Hematopoietic multipotent progenitor cell treated with erythropoietin and hydrocortisone succinate and interleukin-3 and kit ligand, for 17 days (in vitro differentiated cells): ENCODE results near the gene GSN.
A peak's percentile ranks its signal among the peaks of the same experiment; 100 is the strongest.

Source experiments
- DNase-seq: peaks from one replicate; pipeline ENCODE4 v3.0.0-alpha.2; 2015; ENCODE audit warnings: low spot score

The GSN gene

DNA sequence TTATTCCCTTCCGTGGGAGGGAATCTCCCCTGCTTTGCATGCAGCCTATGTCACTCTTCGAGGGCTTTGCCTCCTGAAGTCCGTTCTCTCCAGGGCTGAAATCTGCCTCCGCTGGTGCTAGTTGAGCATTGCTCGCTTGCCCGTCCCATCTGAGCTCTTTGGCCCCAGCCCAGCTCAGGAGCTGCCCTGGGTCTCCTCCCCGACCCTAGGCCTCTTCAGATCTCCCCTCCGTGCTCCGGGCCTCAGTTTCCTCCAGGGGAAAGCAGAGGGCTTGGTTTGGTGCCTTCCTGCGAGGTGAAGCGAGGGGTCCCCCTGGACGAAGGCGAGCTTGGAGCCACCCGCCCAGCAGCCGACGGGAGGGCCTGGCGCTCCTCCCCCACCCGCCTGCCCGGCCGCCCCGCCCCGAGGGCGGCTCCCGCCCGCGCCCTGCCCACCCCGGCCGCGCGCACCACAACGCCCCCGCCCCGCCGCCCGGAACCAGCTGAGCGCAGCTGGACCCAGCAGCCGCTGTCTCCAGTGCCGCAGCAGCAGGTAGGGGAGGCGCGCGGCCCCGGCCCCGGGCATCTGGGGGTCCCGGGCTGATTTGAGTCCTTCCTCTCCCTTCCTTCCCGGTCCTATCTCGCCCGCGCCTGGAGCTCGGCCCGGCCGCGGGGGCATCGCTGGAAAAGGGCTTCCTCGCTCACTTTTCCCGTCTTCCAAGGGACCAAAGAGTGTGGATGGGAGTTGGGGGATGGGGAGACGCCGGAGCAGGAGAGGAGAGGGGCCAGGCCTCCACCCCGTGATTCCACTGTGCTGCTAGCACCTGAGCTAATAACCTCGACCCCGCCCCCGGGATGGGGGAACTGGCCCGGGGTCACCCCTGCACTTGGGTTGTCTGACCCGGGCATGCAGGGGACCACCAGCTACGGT, at the start of gene GSN:
Gene GSN, plus strand, starts transcription at position 474 of the 909 bp plus-strand sequence. CDS start 33,810 bp downstream, outside the sequence.
- no peak for DNase-seq

DNA sequence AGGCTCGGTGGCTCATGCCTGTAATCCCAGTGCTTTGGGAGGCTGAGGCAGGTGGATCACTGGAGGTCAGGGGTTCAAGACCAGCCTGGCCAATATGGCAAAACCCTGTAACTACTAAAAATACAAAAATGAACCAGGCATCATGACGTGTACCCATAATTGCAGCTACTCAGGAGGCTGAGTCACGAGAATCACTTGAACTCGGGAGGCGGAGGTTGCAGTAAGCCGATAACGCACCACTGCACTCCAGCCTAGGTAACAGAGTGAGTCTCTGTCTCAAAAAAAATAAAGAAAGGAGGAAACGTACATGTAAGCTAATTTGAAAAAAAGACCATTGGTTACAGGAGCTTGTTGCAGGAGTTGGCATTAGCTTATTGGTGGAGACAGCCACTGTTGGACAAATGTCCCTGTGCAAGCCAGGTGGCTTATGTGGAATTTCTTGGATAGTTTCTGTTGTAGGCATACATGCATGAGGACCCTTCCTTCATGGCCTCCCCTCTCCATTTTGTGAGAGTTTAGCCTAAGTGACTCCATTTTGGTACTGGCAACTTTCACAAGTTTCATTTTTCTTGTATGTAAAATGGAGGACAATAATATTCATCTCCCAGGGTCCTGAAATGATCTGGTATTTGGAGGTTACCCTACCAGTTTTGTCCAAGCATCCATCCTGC, 49.5 kb upstream of the GSN start:
- no peak for DNase-seq

DNA sequence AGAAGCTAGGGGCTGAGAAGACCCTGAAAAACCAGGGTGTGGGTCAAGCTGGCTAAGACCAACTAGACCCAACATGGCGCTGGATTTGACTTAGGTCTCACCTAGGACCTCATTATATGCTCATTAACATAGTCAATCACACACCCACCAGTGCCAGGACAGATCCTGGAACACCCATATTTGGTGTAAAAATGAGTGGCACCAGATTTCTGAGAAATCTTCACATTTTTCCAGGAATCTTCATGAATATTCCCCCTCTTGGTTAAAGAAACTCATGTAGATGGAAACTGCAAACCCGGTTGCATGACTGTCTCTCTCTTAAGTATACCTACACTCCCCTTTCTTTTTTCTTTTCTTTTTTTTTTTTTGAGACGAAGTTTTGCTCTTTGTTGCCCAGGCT, 48.4 kb upstream of the GSN start:
- no peak for DNase-seq

DNA sequence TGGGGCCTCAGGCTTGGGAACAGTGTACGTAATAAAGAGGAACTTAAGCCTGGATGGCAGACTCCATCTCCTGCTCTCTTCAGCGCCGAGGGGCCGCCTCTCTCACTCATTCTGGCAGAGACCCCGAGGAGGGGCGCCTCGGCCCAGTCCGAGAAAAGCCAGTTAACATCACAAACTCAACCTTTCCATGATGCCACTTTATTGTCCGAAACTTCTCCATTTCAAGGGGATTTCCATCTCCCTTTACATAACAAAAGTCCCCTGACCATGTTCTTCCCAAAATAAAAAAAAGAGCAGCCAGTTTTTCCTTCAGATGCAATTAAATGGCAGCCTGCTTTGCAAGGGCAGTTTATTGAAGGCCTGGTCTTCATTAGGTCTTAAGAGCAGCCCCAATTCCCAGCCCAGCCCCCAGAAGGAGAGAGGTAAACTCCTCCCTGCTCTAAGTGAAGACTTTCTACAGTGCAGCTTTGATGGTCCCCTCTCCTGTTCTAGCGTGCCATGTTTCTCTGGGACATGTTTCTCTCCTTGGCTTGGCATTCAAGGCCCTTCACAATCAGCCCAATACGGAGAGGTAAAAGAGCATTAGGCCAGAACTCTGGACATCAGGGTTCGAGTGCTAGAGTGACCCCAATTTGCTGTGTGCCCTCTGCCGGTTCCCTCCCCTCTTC, 46.8 kb upstream of the GSN start:
- no peak for DNase-seq

DNA sequence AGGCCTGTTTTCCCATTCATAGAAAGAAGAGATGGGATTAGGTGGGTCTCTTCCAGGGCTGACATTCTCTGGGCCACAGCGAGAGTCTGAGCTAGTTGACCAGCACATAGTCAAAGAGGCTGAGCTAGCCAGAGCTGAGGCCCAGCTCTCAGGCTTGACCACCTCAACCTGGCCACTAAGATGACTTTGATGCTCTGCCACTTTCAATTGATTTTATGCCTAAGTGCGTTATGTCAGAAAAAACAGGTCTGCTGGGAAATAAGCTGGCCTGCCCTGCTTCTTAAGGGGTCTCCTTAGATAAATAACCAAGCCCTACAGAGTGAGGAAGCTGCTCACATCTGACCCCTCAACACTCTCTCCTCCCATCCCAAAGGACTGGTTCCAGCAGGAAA, 46.3 kb upstream of the GSN start:
- DNase-seq, result no peak

DNA sequence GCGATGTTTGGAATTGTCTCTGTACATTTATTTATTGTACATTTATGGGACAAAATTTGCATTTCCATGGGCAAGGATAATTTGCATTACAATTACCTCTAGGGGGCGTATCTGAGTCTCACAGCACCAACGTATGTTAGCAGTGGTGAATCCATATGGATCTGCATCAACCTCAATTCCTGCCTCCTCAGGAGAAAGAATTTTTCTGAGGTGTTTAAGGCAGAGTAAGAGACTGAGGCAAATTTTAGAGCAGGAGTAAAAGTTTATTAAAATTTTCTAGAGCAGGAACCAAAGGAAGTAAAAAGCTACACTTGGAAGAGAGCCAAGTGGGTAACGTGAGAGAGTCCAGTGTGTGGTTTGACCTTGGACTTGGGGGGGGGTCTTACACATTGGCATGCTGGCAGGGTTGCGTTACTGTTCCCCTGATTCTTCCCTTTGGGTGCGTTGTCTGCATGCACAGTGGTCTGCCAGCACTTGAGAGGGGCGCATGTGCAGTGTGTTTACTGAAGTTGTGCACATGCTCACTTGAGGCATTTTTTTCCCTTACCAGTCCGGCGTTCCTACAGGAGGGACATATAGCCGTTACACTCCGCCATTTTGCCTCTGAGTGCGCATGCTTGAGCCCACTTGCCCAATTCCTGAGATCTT, 45.3 kb upstream of the GSN start:
- DNase-seq, result peak; percentile 63

DNA sequence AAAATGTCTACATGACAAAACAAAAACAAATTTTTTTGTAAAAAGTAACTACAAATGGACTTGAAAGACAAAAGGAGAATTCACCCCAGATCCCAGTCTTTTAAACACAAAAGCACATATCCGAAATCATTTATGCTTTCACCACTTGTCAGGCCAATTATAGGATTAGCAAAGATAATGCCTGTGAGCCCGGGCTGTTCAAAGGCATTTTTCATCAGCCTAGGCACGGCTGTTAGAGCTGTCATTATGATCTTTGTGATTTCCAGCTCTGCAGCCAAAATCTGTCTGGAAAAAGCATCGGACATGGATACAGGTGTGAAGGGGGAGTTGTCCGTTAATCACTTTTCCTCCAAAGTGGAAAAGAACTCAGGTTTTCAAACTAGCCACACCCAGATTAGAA, 42.7 kb upstream of the GSN start:
- no peak for DNase-seq

DNA sequence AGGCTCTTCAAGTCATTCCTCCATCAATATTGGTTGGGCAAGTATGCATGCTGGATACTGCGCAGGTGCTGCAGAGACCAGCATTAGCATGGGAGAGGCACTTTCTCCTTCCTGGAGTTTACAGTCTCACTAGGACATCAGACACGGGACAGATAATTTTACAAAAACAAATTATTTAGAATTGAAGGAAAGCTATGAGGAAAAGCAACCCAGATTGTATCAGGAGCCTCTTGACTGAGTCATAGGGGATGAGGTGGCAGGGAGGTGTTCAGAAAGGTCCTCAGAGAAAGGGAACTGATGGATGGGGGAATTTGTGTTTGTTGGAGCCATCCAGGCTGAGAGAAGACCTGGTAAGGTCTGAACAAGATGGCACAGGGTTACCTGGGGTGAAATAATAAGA, 41.8 kb upstream of the GSN start:
- no peak for DNase-seq

DNA sequence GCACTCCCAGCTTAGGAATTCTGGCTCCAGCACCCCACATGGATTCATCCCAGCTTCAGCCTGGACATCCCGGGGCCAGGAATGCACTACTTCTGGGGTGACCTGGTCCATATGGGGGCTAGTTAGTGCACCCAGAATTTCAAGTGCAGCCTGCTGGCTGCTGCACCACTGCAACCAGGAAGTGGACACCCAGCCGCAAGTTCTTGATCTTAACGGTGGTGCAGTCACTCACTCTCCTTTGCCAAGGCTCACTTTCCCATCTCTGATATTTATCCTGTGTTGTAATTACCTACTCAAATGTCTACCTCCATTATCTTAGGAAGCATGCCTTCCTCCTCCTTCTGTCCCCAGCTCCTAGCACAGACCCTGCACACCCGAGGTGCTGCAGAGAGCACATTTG, 40.1 kb upstream of the GSN start:
- DNase-seq, result no peak

DNA sequence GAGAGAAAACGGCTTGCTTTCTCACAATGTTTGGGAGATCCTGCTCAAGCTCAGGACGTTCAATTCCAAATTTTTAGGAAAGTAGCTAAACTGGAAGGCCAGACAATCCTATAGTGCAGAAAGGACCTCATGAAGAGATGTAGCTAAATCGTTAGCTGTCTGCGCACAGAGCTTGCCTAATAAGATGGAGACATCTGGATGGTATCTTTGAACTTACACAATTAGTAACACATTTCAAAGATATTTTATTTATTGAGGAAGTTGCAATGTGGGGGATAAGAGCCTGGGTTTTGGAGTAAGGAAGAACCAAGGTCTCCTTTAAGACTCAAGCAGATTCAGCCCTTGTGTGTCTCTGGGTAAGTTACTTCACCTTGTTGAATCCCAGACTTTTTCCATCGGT, 37.7 kb upstream of the GSN start:
- DNase-seq, result no peak

DNA sequence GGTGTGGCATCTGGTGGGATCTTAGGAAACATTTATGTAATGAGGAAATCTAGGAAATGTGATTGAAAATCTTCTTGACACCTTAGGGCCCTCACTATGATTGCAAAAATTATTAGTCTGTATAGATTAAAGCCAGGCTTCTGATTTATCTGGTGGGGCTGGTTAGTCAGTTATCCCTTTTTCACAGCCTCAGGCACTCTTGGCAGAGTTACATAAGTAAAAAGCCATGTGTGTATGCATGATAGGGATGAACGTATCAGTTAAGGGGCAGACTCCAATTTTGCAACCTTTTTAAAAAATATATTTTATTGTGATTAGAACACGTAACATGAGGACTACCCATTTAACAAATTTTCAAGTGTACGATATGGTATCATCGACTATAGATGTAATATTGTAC, 35.7 kb upstream of the GSN start:
- no peak for DNase-seq

DNA sequence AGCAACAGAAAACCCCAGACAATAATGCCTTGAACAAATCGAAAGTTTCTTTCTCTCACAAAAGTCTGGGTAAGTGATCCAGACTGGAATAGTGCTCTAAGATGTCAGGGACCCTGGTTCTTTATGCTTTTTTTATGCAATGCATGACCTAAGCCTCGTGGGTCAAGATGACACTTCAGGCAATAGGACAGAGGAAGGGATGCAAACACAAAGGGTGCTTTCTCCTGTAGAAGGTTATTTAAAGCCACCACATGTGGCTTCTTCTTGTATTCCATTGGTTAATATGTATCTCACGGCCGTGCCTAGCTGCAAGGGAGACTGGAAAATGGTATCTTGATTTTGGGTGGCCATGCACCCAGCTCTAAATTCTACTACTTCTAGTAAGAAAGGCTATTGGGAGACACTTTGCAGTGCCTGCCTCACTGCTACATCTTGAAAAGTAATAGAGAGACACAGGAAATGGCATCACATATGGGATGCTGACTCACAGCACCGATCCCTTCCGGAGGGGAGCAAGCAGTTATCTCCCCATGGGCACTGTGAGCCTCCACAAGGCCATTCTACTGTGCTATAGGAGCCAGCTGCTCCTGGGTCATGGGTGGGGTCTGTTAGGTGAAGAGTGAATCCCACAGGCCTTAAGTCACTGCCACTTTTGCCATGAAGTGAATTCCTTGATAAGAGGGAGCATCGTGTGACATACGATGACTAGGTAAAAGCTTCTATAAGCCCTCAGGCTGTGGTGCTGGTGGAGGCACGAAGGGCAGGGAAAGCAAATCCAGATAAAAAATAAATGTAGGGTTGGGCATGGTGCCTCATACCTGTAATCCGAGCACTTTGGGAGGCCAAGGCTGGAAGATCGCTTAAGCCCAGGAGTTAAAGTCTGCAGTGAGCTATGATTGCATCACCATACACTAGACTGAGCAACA, 33.8 kb upstream of the GSN start:
- no peak for DNase-seq

DNA sequence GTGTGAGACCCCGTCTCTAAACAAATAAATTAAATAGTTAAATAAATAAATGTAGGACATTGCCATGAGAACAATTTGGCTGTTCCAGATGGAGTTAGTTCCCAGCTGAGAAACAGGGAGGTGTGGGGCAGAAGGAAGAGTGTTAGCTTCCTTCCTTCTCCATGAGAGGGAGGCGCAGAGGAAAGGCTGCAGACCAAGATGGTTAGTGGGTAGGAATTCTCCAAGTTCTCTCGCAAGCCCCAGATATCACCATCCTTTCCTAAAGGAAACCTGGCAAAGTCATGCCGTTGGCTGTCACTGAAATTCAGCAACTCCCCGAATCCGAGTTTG, 33.2 kb upstream of the GSN start:
- DNase-seq, result no peak

DNA sequence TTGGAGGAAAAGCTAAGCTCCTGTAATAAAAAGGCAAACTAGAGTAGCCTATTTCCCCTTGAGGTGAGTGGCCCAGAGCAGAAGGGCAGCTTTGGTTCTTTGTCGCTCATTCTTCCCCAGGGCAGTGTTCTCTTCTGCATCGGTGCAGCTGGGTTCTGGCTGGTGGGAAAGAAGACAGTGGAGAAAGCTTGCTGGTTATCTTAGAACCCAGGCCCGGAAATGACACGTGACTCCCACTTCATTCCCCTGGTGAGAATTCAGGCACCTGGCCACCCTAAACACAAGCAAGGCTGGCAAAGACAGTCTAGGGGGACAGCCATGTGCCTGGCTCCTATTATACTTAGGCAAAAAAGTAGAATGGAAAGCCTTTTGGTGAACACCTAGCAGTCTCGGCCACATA, 32.5 kb upstream of the GSN start:
- DNase-seq, result no peak

DNA sequence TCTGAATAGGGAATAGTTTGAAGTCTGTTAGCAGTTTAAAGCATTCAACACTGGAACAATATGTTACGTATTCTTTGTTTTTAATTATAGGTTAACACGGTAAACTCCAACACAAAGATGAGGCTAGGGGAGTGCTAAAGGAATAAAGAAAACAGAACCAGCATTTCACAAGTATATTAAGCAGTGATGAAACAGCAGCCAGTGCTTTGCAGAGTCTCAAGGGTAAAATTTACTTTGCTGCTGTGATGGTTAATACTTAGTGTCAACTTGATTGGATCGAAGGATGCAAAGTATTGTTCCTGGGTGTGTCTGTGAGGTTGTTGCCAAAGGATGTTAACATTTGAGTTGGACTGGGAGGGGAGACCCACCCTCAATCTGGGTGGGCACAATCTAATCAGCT, 30.0 kb upstream of the GSN start:
- DNase-seq, result no peak

DNA sequence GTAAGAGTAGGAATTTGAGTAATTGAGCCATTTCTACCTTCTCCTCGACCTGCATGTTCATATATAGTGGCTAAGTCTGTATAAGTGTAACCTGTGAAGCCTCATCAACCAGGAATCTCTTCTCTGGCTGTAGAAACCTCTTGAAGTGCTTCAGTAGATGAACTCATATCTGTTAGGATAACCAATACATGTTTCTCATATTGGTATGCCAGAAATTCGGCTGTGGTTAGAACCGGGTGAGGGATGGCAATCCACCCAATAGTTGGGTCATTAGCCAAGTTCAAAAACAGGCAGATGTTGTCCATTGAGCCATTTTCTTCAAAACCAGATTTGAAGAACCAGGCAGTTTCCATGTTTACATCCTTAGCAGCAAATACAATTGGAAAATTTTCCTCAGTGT, 28.9 kb upstream of the GSN start:
- no peak for DNase-seq

DNA sequence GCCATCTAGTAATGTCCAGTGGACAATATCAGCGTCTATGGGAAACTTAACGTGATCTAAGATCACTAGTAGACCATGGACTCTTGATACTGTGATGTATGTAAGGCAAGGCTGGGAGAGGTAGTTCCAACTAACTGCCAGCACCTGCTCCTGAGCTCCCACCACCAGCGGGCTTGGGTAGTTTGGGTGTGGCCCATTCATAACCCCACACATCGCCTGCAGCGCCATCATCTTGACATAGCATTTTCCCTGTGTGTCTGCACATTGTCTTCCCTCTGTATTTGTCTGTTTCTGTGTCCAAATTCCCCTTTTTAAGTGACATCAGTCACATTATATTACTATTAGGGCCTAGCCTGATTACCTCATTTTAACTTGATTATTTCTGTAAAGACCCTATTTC, 28.1 kb upstream of the GSN start:
- DNase-seq, result no peak

DNA sequence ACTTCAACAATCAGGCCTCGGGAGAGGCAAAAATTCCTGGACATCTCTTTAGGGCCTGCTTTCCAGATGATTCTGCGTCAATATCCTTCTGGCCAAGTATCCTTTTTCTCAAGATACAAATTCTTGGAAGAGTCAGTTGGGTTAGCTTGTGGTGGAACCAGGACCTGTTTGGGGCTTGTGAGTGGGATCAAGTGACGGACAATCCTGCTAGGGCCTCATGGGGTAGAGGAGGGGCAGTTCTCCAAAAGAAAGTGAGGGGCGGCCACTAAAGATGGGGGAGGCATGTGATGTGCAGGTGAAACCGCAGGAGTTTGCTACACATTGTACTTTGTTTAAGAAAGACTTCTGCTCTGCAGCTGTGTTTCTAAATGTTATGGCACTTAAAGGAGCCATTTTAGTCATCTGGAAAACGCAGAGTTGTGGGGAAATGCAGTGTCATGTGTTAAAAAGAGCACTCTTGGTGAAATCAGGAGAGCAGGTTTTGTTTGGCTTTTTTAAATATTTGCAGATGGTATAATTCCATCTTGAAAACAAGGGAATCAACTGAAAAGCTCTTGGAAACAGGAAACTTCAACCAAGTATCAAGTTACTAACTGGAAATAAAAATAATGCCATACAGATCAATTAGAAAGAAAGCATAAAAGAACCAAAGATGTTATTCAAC, 27.4 kb upstream of the GSN start:
- no peak for DNase-seq

DNA sequence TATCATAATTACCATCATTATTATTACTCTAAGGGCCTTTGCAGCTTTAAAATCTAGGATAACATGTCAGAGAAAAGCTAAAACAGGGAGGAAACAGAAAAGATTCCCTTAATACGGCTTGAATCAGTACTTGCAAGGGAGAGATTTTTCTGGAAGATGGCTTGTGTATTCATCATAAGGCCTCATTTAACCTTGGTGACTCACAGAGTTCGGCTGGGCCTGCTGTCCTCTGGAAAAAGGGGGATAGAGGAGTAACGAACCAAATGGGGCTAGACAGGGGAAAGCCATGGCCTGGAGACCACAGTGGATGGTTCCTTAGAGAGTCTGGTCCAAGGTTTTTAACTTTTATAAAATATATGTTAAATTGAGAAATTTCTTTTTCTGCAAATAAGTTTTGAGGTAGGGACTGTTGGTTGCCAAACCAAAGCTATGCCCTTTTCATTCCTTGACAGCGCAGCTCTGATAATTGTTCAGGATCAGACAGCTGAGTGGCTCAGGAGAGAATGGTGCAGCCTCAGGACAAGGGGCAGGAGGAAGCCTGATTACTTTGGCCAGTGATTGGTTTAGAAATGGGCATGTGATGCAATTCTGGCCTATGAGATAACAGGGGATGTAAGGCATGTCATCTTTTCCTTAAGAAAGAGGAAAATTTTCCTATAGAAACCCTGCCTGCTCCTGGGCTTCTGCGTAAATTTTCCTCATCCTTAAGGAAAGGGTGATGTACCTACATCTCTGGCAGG, 25.6 kb upstream of the GSN start:
- DNase-seq, result no peak

DNA sequence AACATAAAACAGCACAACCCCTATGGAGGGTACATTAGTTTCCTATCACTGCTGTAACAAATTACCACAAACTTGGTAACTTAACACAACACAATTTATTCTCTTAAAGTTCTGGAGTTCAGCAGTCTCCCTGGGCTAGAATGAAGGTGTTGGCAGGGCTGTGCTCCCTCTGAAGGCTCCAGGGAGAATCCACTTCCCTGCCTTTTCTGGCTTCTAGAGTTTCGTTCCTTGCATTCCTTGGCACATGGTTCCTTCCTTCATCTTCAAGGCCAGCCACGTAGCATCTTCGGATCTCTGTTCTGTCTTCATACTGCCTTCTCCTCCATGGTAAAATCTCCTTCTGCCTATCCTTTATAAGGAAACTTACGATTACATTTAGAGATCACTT, 25.0 kb upstream of the GSN start:
- DNase-seq, result no peak
